Measurements from ENCODE around the gene TAS1R2. TPM values are rescaled to one million over a fixed set of nuclear protein-coding genes. Genes with fewer than 3 reads are reported as not detected.

TAS1R2 gene
- total and polyA plus RNA-seq, 2 of the 13 experiments (the other 11 are each of a cell fraction or from before 2014, with no cell fraction given): not detected

- peak overlapping the region; percentile 5 for H3K27ac ChIP-seq (ENCODE audit: extremely low read length, insufficient read depth, low read length)
- peak; percentile 20; the same call in 1 of the 2 replicates for TF ChIP-seq ZBTB38 (CRISPR knock-in tag; IDR thresholded peaks at IDR 0.05)
- no peak for TF ChIP-seq ZBTB26 (CRISPR knock-in tag; IDR thresholded peaks at IDR 0.05; ENCODE audit: borderline replicate concordance)
- TF ChIP-seq POLR2A (IDR thresholded peaks at IDR 0.05; ENCODE audit: insufficient read depth in 1 of 2, low read depth in 2 of 2, low read length in 2 of 2): 0 out of 4 replicates have a peak, but pooled peaks of 1 of the 2 experiments have one; percentile 6
- intact Hi-C loops (cut with micrococcal nuclease; ENCODE audit: unreplicated experiment): no loop called here
- in situ Hi-C loops (cut with HindIII; ENCODE audit: extremely low pct_ligation_motif_present, low pct_unique_long_range_greater_than_20kb): no loop called here
- POLR2A ChIA-PET: no interaction called here
- no peaks in the 10 kb centered on the region for H3K9me3 ChIP-seq (ENCODE audit: low read length)
- 80% methylated on average over 2 of the region's 6 CpGs for WGBS (ENCODE audit: low lambda C conversion rate)
- H3K9ac ChIP-seq (ENCODE audit: insufficient read depth, low read depth, low read length): no peak overlapping the region
- CTCF ChIA-PET (ENCODE audit: low intra/inter-chr PET ratio, low total read pairs): no interaction called here
- H3K79me2 ChIP-seq (ENCODE audit: insufficient read depth, low read length): peaks cover 91% of the 10 kb centered on the region
- ATAC-seq (no peak), DNase-seq (ENCODE audit: low spot score) (no peak), FAIRE-seq (no peak)
- no peaks in the 10 kb centered on the region for H3K27me3 ChIP-seq (ENCODE audit: control insufficient read depth in 1 of 2, insufficient read depth in 2 of 2, low read length in 2 of 2)
- H3K4me2 ChIP-seq (ENCODE audit: low read depth, low read length): peak overlapping the region; percentile 2; the same call in 1 of the 2 replicates
- BruUV-seq (replicated peaks): no TSS peak
- H2AFZ ChIP-seq (ENCODE audit: low read length): no peak overlapping the region
- peaks cover 98% of the 10 kb centered on the region for H3K4me1 ChIP-seq (ENCODE audit: insufficient read depth, low read length)
- H3K4me3 ChIP-seq (replicated peaks in 1 of 3; ENCODE audit: insufficient read depth in 1 of 3, low read depth in 2 of 3, low read length in 3 of 3): no peak overlapping the region
- H4K20me1 ChIP-seq (ENCODE audit: insufficient read depth, low read length): peaks cover 61% of the 10 kb centered on the region
- H3K36me3 ChIP-seq (replicated peaks in 1 of 2; ENCODE audit: control insufficient read depth in 1 of 2, insufficient read depth in 2 of 2, low read length in 2 of 2): peaks cover 12 to 32% of the 10 kb centered on the region in 2 experiments; a peak in 4 of 5 replicates
These were observed 35.9 kb upstream of the TAS1R2 start for GRCh38 chr1:18895317-18895716.

- in situ Hi-C loops (cut with HindIII; ENCODE audit: extremely low pct_ligation_motif_present, low pct_unique_long_range_greater_than_20kb): no loop called here
- Histone ChIP-seq H3K9ac (ENCODE audit: insufficient read depth, low read depth, low read length) (no peak overlapping the region), H4K20me1 (ENCODE audit: insufficient read depth, low read length) (peaks cover 78% of the 10 kb centered on the region), H3K4me2 (ENCODE audit: low read depth, low read length) (peak overlapping the region; percentile 11; the same call in 1 of the 2 replicates), H3K27me3 (ENCODE audit: control insufficient read depth in 1 of 2, insufficient read depth in 2 of 2, low read length in 2 of 2) (no peaks in the 10 kb centered on the region), H3K79me2 (ENCODE audit: insufficient read depth, low read length) (peaks cover 73% of the 10 kb centered on the region), H3K27ac (ENCODE audit: extremely low read length, insufficient read depth, low read length) (no peak overlapping the region), H3K36me3 (replicated peaks in 1 of 2; ENCODE audit: control insufficient read depth in 1 of 2, insufficient read depth in 2 of 2, low read length in 2 of 2) (peaks cover 16 to 43% of the 10 kb centered on the region in 2 experiments), H3K4me3 (replicated peaks in 1 of 3; ENCODE audit: insufficient read depth in 1 of 3, low read depth in 2 of 3, low read length in 3 of 3) (no peak overlapping the region), H3K4me1 (ENCODE audit: insufficient read depth, low read length) (peaks cover 76% of the 10 kb centered on the region), H2AFZ (ENCODE audit: low read length) (no peak overlapping the region), H3K9me3 (ENCODE audit: low read length) (no peaks in the 10 kb centered on the region)
- ChIA-PET POLR2A (interaction anchor here (0.9 kb wide), 1 partner anchor 10 kb away, joined by 3 read pairs; the partner anchor contains the start of gene ALDH4A1), CTCF (ENCODE audit: low intra/inter-chr PET ratio, low total read pairs) (no interaction called here)
- intact Hi-C loops (cut with micrococcal nuclease; ENCODE audit: unreplicated experiment): no loop called here
- ATAC-seq (no peak), FAIRE-seq (no peak), DNase-seq (ENCODE audit: low spot score) (no peak)
- BruUV-seq (replicated peaks): no TSS peak
- 90% methylated on average over 7 of the region's 7 CpGs for WGBS (ENCODE audit: low lambda C conversion rate)
- TF ChIP-seq ADNP (CRISPR knock-in tag; IDR thresholded peaks at IDR 0.05) (peak; percentile 46; the same call in 1 of the 2 replicates), MTERF4 (CRISPR knock-in tag; IDR thresholded peaks at IDR 0.05) (no peak), ZMYM3 (CRISPR knock-in tag; IDR thresholded peaks at IDR 0.05) (peak; percentile 60; the same call in 1 of the 2 replicates), ZNF33A (CRISPR knock-in tag; IDR thresholded peaks at IDR 0.05; ENCODE audit: borderline replicate concordance) (no peak), CBX1 (IDR thresholded peaks at IDR 0.05; ENCODE audit: low read depth) (no peak), ZNF337 (CRISPR knock-in tag; IDR thresholded peaks at IDR 0.05; ENCODE audit: borderline replicate concordance, low read depth) (no peak), TAF15 (IDR thresholded peaks at IDR 0.05; ENCODE audit: low read depth, low read length, poor library complexity, severe bottlenecking) (no peak), ZNF776 (CRISPR knock-in tag; IDR thresholded peaks at IDR 0.05) (no peak), AKAP8 (CRISPR knock-in tag; IDR thresholded peaks at IDR 0.05) (no peak), ZNF629 (CRISPR knock-in tag; conservative IDR thresholded peaks at IDR 0.05) (peak; percentile 98), PRMT3 (CRISPR knock-in tag; IDR thresholded peaks at IDR 0.05; ENCODE audit: borderline replicate concordance, low read depth) (no peak)
These were observed 33.7 kb upstream of the TAS1R2 start for GRCh38 chr1:18893120-18893519.

All from HepG2 (cell line).